GM21528 (cell line): ENCODE data around the gene MAP4K5.
"Not testable (repeated sequence)": the region's sequence is repeated elsewhere in the genome, so short reads cannot be mapped to it uniquely, and the experiment has no call there.

Experiments
- ATAC-seq: cut with Tn5 transposase; IDR thresholded peaks from one replicate; pipeline ENCODE4 v1.9.1; 2021; ENCODE audit warnings: mild to moderate bottlenecking, moderate library complexity; ENCODE audit not compliant: unreplicated experiment, low FRiP score

The MAP4K5 gene

DNA sequence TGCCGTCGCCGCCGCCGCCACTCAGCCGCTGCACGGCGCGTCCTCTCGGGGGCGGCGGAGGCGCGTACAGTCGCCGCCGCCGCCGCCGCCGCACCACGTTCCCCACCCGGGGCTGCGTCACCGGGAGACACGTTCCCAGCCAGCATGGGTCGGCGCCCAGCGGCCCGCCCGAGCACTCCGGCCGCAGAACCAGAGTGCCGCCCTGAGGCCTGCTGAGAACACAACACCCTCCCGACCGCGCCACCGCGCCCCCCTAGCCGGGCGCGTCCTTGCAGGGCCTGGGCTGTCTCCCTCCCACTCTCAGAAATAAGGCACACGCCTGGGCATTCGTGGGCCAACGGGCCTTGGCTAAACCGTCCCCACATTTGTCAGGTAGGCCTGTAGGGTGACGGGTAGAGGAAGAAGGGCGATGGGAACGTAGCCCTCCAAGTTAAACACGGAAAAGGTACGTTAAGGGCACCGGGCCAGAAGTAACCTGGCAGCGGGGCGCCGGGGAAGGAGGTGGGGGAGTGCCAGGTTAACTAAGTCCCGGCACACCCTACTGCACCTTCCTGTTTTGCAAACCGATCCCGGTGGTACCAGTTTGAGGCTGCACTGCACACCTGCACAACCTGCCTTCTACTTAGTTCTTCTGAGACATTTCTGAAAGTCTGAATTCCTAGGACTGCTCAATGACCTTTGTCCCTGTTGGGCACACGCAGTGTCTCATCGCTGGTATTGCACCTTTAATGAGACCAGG lies at the start of gene MAP4K5:
Gene MAP4K5, minus strand, starts transcription at position 68 of the 739 bp plus-strand sequence. CDS start 520 bp downstream, outside the sequence.
- ATAC-seq, result peak; percentile 94

DNA sequence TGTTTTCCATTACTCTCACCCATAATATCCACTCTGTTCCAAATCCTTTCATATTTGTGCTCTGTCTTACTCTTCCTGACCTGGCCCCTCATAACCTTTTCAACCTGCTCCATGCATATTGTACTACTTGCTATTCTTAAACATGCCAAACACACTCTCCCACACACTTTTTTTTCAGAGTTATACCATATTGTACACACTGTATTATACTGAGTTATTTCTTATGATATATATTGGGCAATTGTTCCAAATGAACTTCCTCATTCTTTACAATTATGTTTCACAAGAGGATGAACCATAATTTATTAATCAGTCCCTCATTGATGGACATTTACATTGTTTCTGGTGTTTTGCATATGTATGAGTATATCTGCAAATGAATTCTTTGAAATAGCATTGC lies 46.1 kb upstream of the MAP4K5 start:
- no peak for ATAC-seq

DNA sequence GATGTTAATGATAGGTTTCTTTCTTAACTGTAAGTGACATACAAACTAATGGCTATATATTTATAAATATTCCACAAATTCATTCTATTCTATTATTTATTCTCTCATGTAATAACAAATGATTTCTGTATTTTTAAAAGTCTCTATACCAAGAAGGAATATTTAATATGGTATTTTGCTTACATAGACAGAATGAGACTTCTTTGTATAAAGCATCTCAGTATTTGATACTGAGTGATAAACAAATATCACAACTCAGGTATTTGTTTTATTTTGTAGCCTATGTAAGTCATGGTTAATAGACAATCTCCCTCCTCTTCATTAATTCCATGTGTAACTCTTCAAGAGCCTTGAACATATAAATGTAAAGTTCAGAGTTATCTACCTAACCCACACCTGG lies 45.6 kb upstream of the MAP4K5 start:
- no peak for ATAC-seq

DNA sequence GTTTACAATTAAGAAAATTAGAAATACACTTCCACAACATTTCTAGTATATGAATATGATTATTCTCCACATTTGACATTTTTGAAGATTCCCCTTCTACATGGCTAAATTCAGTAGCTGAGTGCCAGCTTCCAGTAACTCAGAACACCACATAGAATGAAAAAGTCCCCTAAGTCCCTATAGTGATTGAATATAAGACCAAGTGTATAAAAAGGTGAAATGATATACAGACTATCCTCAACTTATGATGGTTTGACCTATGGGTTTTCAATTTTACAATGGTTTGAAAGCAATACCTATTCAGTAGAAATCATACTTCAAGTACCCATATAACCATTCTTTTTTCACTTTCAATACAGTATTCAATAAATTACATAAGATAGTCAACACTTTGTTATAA lies 43.4 kb upstream of the MAP4K5 start:
- ATAC-seq, result no peak

DNA sequence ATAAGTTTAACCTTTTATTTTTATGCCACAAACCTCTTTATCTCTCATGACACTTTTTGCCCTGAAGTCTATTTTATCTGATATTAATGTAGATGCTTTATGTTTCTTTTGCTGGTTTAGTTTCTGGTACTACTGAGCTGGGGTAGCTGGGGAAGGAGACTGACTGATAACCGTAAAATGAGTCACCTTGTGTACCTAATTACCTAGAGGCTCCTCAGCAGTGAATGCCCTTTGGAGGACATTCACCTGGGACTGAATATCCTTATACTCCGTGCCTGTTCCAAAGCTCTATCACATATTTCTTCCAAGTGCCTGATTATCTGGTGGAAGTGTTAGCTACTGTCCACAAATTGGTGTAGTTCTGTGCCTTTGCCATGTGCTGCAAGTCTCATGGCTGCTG lies 41.5 kb upstream of the MAP4K5 start:
- ATAC-seq, result no peak

DNA sequence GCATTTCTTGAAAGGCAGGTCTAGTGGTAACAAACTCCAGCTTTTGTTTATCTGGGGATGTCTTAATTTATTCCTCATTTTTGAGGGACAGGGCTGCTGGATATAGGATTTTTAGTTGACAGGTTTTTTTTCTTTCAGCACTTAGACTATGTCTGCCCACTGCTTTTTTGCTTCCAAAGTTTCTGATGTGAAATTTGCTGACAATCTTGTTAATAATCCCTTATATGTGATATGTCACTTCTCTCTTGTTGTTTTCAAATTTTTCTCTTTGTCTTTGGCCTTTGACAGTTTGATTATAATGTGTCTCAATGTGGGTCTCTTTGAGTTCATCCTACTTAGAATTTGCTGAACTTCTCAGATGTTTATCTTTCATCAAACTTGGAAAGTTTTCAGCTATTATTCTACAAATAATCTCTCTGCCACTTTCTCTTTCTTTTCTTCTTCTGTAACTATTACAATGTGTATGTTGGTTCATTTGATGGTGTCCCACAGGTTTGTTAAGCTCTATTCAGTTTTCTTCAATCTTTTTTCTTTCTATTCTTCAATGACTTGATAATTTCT lies 37.4 kb upstream of the MAP4K5 start:
- no peak for ATAC-seq

DNA sequence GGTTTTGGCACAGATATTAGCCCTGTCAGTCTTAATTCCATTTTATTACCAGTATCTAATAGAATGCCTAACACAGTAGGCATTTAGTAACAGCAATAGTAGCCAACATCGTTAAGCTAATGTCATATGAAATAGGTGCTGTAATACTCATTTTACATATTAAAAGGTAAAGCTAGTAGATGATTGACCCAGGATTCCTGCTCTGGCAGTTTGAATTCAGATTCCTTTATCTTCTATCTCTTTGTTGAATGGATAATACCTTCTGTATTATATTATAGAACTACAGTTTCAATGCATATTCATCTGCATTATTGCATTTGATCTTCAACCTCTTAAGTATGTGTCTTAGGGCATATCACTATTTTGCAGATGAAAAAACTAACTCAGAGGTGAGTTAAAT lies 30.5 kb upstream of the MAP4K5 start:
- no peak for ATAC-seq

DNA sequence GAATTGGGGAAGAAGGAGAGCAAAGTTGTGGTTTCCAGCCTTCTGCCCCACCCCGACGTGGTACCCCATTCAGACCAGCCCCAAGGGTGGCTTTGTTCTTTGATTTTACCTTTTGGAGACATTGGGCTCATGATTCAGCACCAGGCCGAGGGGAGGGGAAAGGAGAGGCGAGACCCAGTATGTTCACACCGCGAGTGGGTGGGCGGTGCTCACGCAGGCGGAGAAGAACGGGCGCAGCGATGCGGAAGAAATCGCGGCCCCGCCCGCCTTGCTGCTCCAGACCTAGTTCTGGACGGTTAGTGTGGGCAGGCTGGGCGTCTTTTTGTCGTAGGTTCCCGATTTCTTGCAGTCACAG lies 28.5 kb upstream of the MAP4K5 start:
- ATAC-seq, result no peak

DNA sequence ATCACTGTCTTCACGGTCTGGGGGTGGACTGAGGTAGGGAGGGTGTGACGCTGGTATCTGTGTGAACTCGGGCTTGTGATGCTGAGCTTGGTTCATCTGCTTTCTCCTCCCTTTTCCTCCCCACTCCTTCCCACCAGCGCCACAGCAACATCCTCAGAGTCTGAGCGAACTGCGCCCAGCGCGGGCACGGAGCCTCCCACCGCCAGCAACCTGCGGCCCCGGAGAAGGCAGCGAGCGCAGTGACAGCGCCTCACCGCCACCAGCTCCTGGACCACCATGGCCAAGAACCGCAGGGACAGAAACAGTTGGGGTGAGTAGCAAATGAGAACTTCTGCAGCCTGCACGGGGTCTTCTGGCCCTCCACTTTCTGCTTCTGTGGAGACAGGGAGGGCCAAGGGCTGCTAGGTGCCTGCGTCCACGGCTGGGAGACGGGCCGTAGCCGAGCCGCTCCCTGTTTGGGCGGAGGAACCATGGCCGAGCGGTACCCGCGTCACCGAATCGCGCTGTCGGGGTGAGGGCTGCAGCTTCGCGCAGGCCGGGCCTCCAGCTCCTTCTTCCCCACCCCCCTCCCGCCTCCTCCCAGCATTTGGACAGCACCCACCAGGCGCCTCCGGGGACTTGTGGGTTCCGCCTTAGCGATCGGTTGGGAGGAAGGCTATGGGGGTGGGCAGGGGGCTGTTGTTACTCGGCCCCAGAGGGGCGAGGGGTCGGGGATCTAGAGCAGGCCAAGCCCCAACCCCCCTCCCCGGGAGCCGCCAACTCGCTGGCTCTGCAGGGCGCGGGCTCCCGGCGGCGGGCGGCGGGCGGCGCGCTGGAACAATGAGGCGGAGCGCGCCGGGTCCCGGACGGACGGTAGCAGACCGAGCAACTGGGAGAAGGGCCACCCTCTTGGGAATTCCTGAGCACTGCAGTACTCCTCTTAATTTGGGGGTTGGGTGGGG lies 27.9 kb upstream of the MAP4K5 start, which contains the start of gene ATL1:
Gene ATL1, plus strand, starts transcription at position 156 of the 941 bp plus-strand sequence. Its CDS starts 121 bp downstream, at position 277.
- ATAC-seq, result peak; percentile 50

DNA sequence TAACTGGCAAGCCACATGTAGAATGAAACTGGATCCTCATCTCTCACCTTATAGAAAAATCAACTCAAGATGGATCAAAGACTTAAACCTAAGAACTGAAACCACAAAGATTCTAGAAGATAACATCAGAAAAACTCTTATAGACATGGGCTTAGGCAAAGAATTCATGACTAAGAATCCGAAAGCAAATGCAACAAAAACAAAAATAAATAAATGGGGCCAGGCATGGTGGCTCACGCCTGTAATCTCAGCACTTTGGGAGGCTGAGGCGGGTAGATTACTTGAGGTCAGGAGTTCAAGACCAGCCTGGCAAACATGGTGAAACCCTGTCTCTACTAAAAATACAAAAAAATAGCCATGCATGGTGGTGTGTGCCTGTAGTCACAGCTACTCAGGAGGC lies 20.4 kb upstream of the MAP4K5 start:
- ATAC-seq, result not testable (repeated sequence)

DNA sequence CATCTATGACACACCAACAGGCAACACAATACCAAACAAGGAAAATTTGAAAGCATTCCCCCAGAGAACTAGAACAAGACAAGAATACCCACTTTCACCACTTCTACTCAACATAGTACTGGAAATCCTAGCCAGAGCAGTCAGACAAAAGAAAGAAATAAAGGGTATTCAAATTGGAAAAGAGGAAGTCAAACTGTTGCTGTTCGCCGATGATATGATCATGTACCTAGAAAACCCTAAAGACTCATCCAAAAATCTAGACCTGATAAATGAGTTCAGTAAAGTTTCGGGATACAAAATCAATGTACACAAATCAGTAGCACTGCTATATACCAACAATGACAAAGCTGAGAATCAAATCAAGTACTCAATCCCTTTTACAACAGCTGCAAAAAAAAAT lies 19.5 kb upstream of the MAP4K5 start:
- ATAC-seq, result no peak

DNA sequence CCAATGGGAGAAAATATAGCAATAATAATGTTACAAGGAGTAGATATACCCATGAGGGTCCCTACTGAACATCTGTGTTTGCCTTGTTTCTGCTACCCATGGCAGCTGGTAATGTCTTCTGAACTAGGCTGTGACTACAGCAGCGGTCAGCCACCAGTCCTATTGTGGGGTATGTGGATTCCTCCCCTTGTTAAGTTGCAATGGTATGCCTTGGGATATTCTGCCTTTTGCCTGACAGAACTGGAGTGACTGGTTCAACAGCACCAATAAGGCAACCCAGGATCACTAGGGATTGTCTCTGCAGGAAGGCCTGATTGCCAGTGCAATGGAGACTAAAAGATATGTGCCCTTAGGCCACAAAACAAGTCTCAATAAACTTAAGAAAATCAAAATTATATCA lies 17.9 kb upstream of the MAP4K5 start:
- no peak for ATAC-seq

DNA sequence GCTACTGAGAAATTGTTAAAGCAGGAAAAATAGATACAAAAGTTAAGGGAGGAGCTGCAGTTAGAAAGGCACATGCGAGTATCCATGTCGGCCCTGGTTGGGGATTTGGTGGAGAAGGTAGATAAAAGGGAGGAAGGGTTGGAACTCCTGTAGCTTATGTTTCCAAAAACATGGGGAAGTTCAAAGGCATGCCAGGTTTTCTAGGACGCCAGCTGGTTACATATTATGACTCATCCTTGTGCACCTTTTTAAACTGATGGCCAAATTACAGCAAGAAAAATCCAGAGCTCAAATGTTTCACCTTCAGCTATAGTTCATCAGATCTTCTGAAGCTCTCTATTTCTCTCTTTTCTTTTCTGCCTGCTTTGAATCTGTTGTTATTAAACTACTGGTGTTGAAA lies 13.2 kb upstream of the MAP4K5 start:
- ATAC-seq, result no peak

DNA sequence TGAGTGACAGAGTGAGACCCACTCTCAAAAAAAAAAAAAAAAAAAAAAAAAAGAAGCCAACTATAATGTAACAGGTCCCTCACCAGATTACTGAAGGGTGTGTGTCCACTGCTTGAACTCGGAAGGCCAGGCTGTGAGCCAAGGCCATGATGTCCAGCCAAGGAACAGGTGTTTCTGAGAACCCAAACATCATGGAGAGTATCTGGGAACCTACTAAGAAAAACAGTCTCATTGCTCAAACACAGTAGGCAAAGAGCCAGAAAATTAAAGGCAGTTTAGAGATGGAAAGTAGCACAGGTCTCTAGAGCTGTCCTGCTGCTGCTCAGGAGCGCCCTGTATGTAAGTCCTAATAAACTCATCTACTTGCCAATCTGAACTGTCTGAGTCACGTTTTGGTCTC lies 12.5 kb upstream of the MAP4K5 start:
- no peak for ATAC-seq

DNA sequence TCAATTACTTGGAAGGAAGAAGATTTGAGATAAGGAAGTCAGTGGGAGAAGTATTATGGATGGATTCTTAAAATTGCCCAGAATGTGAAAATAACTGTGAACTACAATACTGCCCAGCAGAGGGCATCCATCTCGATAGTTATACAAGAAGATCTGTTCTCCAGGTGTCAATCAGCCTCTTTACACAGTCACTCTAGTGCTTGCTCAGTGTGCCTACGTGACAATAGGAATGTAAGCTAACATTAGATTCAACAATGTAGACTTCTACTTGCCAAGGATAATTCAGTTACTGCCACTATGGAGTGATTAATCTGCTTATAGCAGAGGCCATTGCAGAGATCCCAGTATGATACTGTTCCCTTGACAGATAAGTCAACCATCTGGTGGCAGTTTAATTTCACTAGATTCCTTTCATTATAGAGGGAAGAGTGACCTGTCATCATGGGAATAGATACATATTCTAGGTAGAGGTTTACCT lies 10.6 kb upstream of the MAP4K5 start:
- ATAC-seq, result no peak

DNA sequence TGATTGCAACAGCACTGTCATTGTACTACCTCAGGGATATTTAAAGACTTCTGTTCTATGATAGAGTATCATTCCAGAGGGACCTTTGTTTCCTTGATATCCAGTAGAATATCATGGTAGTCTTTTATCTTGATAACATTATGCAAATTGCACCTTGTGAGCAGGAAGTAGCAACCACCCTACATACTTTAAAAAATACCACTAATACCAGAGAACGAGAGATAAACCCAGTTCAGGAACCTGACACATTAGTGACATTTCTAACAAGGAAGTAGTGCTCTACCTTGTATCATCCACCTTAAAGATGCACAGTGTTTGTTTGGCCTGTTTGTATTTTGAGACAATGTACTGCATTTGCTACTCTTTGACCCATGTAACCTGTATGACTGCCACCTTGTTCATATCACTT lies 8.8 kb upstream of the MAP4K5 start:
- no peak for ATAC-seq

DNA sequence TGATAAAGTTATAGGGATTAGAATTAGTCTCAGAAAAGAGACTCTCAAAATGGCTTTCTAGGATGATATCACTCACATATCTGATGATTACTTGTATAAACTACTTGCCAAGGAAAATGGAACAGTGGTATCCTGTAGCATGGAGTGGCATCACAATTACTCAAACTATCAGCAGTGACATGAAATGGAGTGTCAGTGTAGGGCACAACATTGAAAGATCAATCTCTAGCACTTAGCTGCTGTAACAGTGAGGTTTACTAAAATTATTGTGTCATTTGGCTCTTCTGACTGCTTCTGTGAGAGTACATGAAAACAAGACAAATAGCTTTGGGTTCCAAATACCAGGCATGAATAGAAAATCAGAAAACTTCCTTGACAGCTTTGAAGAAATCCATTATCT lies 6.7 kb upstream of the MAP4K5 start:
- no peak for ATAC-seq

DNA sequence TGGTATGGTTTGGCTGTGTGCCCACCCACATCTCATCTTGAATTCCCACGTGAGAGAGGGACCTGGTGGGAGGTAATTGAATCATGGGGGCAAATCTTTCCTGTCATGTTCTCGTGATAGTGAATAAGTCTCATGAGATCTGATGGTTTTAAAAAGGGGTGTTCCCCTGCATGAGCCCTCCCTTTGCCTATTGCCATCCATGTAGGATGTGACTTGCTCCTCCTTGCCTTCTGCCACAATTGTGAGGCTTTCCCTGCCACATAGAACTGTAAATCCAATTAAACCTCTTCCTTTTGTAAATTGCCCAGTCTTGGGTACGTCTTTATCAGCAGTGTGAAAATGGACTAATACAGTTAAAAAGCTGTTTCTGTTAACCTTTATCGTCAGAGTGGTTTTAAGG lies 5.7 kb upstream of the MAP4K5 start:
- not testable (repeated sequence) for ATAC-seq

DNA sequence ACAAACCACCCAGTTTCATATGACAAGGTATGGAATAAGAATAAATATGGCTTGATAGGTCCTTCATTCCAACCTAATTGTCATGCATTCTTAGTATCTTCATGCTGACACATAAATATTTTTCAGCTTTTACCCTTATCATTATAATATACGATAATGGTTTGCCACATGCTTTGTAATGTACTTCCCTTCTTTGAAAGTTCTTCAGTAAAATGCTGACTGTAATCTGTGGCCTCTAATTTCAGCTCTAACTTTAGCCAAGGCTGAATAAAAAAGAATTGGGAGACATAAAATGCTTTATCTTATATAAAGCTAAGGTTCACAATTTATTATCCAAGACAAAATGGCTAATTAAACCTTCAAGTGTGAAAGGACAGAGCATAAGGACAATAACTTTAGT lies 2.6 kb upstream of the MAP4K5 start:
- no peak for ATAC-seq

DNA sequence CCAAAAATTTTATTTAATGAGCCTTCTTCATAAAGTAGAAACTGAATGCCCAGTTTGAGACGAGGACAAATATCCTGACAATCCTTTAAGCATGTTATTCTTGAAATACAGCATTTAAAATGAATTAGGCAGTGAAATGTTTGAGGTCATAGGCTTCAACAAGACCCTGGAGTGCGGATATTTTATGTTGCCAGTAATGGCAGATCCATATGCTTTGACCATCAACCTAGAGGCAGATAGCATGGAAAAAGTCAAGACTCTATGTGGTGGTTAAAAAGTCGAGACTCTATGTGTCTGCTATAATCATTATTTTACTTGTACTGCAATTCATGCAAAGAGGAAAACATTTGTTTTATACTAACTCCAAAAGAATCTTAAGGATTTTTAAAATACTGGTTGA lies 2.0 kb upstream of the MAP4K5 start:
- no peak for ATAC-seq

DNA sequence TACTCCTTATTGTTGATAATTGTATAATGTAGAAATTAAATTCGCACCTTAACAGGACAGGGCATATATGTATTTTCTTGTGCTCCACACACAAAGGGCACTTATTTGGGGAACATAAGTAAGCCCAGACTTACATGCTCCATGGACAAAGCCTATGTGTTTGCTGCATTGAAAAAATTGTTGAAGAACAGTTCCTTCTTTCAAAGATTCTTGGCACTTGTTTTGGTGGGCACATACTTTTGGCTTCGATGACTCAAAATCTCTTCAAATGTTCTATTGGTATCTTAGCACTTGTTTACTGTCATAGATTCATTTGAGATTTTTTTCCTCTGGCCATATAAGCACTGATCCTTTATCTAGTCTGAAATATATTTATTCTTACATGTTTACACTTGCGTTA lies 1.4 kb upstream of the MAP4K5 start:
- ATAC-seq, result no peak
